ENCODE results near the gene CLMN.
A peak's percentile ranks its signal among the peaks of the same experiment; 100 is the strongest.

The CLMN gene, protein sequence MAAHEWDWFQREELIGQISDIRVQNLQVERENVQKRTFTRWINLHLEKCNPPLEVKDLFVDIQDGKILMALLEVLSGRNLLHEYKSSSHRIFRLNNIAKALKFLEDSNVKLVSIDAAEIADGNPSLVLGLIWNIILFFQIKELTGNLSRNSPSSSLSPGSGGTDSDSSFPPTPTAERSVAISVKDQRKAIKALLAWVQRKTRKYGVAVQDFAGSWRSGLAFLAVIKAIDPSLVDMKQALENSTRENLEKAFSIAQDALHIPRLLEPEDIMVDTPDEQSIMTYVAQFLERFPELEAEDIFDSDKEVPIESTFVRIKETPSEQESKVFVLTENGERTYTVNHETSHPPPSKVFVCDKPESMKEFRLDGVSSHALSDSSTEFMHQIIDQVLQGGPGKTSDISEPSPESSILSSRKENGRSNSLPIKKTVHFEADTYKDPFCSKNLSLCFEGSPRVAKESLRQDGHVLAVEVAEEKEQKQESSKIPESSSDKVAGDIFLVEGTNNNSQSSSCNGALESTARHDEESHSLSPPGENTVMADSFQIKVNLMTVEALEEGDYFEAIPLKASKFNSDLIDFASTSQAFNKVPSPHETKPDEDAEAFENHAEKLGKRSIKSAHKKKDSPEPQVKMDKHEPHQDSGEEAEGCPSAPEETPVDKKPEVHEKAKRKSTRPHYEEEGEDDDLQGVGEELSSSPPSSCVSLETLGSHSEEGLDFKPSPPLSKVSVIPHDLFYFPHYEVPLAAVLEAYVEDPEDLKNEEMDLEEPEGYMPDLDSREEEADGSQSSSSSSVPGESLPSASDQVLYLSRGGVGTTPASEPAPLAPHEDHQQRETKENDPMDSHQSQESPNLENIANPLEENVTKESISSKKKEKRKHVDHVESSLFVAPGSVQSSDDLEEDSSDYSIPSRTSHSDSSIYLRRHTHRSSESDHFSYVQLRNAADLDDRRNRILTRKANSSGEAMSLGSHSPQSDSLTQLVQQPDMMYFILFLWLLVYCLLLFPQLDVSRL

DNA sequence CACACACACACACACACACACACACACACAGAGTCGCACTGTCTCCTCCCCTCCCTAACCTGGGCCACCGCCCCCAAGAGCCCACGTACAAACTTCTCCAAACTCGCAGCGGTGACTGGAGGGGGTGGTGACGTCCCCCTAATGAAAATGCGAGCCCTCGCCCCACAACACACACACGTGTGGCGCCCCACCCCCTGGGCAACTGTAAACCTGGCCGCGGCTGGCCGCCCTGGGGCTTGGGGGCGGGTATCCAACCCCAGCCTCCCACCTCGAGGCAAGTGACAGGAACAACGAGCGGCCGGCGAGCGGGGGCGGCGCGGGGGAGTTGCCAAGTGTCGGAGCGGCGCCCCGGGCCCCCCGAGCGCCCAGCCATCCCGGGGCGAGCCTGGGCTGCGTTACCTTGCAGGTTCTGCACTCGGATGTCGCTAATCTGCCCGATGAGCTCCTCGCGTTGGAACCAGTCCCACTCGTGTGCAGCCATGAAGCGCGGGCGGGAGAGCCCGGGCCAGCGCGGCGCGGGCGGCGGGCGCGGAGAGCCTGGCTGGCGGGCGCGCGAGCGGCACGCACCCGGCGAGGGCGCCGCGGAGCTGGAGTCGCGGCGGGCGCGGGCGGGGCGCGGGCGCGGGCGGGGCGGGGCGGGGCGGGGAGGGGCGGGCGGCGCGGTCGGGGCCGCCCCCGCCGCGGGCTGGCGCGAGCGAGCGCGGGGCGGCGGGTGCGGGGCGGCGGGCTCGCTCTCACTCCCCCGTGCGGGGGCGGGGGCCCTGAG lies at the start of gene CLMN:
TSS of gene CLMN (minus strand) at position 597 of the 766 bp plus-strand sequence. CDS start at position 481, 116 bp downstream.
- peak; percentile 28 for DNase-seq (ENCODE audit: low read depth)
- TF ChIP-seq, protein P1, sequence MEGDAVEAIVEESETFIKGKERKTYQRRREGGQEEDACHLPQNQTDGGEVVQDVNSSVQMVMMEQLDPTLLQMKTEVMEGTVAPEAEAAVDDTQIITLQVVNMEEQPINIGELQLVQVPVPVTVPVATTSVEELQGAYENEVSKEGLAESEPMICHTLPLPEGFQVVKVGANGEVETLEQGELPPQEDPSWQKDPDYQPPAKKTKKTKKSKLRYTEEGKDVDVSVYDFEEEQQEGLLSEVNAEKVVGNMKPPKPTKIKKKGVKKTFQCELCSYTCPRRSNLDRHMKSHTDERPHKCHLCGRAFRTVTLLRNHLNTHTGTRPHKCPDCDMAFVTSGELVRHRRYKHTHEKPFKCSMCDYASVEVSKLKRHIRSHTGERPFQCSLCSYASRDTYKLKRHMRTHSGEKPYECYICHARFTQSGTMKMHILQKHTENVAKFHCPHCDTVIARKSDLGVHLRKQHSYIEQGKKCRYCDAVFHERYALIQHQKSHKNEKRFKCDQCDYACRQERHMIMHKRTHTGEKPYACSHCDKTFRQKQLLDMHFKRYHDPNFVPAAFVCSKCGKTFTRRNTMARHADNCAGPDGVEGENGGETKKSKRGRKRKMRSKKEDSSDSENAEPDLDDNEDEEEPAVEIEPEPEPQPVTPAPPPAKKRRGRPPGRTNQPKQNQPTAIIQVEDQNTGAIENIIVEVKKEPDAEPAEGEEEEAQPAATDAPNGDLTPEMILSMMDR (conservative IDR thresholded peaks at IDR 0.05; ENCODE audit: low read depth, low read length): no peak
- H3K4me3 ChIP-seq (ENCODE audit: low read depth, low read length): peak within 1 kb of the TSS; percentile 63

DNA sequence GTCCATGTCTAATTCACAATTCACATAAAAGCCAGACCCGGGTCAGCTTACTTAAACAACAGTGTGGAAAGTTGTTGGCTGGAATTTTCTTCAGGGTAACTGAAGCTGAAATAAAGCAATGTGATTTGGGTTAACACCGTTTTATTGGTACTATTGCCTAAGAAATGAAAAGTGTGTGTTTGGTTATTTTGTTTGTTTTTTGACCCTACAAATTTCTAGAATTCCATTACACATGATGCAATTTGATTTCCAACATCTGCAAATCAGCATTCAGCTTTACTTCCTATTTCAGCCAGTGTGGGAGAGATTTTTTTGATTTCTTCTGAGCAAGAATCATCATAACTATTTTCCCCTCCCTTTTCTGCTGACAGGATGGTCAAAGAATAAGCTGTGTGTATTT lies 45.7 kb upstream of the CLMN start:
- TF ChIP-seq, protein P1 (conservative IDR thresholded peaks at IDR 0.05; ENCODE audit: low read depth, low read length): no peak
- no peak overlapping the region for H3K4me3 ChIP-seq (ENCODE audit: low read depth, low read length)
- DNase-seq (ENCODE audit: low read depth): peak; percentile 60

DNA sequence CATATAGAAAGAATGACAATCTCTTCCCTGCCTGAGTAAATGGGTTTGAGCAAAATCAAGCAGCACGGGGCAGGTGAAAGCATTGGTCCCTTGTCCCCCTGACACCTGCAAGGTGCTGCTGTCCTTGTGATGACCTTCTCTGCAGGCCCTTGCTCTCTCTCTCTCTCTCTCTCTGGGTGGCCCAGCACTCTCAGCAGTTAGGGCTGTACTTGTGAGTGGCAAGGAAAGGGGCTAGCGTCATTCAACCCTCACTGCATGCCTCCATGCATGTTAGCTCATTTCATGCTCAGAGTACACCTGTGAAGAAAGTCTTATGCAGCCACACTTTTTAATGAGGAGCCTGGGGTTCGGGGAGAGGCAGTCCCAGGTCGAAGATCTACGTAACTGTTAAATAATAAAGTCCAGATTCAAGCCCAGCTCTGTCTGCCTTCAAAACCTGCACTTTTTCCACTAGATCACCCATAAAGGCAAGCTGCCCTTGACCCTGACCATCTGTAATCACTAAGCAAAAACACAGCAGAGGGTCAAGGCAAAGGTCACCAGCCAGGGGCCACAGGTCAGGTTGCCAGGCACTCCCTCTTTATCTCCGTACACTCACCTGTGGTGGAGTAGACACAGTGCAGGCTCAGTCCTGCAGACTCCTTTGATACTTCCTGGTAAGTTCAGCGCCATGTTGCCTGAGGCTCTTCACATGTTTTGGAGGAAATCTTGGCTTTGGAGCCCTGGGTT lies 44.9 kb upstream of the CLMN start:
- TF ChIP-seq, protein P1 (conservative IDR thresholded peaks at IDR 0.05; ENCODE audit: low read depth, low read length): no peak
- no peak overlapping the region for H3K4me3 ChIP-seq (ENCODE audit: low read depth, low read length)
- no peak for DNase-seq (ENCODE audit: low read depth)

DNA sequence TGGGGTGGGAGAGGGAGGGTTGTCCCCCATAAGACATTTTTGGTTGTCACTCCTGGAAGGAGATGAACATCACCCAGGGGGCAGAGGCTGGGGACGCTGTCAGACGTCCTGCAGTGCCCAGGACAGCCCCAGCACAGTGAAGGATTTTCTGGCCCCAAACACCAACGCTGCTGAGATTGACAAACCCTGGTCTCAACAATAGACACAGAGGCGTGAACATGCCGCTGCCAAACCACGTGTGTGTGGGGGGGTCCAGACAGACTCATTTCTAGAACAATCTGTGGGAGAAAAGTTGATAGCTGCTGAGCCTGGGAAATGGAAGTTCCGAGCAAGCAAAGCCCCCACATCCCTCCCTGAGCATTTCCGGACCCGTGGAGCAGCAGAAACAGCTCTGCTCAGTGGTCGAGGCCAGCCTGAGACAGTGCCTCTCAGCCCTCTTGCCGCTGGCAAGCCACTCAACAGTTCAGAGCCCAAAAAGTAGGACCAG lies 43.8 kb upstream of the CLMN start:
- DNase-seq (ENCODE audit: low read depth): no peak
- H3K4me3 ChIP-seq (ENCODE audit: low read depth, low read length): no peak overlapping the region
- TF ChIP-seq, protein P1 (conservative IDR thresholded peaks at IDR 0.05; ENCODE audit: low read depth, low read length): no peak

DNA sequence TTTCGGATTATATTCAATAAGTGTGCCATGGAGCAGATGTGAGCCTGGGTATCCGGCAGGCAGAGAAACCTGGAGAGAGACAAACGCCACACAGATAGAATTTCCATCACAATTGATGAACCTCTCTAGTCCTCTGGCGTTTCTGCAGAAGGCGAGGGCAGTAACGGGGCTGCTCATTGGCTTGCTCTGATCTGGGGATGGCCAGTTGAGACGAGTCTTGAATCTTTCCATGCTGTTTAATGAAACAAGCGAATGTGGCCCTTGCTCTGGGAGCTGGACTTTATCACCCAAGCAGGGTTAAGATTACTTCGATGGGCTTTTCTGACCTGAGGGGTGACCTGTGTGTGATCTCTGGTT lies 42.4 kb upstream of the CLMN start:
- H3K4me3 ChIP-seq (ENCODE audit: low read depth, low read length): no peak overlapping the region
- TF ChIP-seq, protein P1 (conservative IDR thresholded peaks at IDR 0.05; ENCODE audit: low read depth, low read length): no peak
- DNase-seq (ENCODE audit: low read depth): no peak

All from choroid plexus epithelial cell (primary cell).